Activated naive CD8-positive, alpha-beta T cell treated with anti-CD3 and anti-CD28 coated beads, Interleukin-2, amount 50 U/mL, for 24 hours (primary cell): ENCODE results near the gene CMTR2.
A peak's percentile ranks its signal among the peaks of the same experiment; 100 is the strongest.
"Not testable (repeated sequence)": the region's sequence is repeated elsewhere in the genome, so short reads cannot be mapped to it uniquely, and the experiment has no call there.

Experiments
- ATAC-seq: fragments of 150-1000 bp; cut with Tn5 transposase; one replicate; pipeline ENCODE4 v1.10.0; 2021
- DNase-seq: peaks from one replicate; pipeline ENCODE4 v3.0.0; 2021
- H3K27ac Mint-ChIP-seq: one replicate; pipeline ENCODE4 v1.8.0; 2021; ENCODE audit warnings: mild to moderate bottlenecking, mixed read lengths
- H3K27me3 Mint-ChIP-seq: one replicate; pipeline ENCODE4 v1.8.0; 2021; ENCODE audit warnings: mixed read lengths
- H3K36me3 Mint-ChIP-seq: one replicate; pipeline ENCODE4 v1.8.0; 2021; ENCODE audit warnings: low read depth, mixed read lengths
- H3K4me1 Mint-ChIP-seq: one replicate; pipeline ENCODE4 v1.8.0; 2021; ENCODE audit warnings: mixed read lengths
- H3K4me3 Mint-ChIP-seq: one replicate; pipeline ENCODE4 v1.8.0; 2021; ENCODE audit warnings: mild to moderate bottlenecking, moderate library complexity, mixed read lengths
- H3K9me3 Mint-ChIP-seq: one replicate; pipeline ENCODE4 v1.8.0; 2021; ENCODE audit warnings: mixed read lengths

The CMTR2 gene

DNA sequence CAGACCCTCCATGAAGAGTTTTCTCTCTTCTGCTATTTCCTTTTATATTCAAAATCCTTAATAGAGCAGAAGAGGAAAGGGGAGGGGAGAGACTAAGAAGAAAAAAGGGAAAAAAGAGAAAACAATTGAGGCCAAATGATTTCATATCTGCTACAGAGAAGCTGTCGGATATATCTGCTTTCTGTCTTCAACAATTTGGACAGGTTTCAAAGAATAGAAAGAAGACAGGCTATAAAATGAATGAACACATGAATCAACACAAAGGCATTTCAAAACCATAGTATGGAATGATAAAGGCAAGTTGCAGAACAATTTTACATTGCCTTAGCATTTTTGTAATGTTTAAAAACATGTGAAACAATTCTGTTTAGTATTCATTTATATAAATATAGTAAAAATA is 4.7 kb upstream of the CMTR2 start:
- H3K4me1 Mint-ChIP-seq: peaks cover 2% of the 10 kb centered on the region

DNA sequence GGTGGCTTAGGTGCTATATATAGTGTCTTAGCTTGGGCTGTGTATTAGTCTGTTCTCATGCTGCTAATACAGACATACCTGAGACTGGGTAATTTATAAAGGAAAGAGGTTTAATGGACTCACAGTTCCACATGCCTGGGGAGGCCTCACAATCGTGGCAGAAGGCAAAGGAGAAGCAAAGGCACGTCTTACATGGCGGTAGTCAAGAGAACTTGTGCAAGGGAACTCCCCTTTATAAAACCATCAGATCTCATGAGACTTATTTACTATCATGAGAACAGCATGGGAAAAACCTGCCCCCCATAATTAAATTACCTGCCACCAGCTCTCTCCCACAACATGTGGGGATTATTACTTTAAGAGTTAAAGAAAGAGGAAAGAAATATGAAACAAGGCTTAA is 2.9 kb upstream of the CMTR2 start:
- H3K27ac Mint-ChIP-seq, H3K4me3 Mint-ChIP-seq: not testable (repeated sequence)
- peaks cover 20% of the 10 kb centered on the region for H3K27me3 Mint-ChIP-seq

More for the DNA sequence above, 4.7 kb upstream of the CMTR2 start:
- H3K9me3 Mint-ChIP-seq: no peaks in the 10 kb centered on the region
- H3K4me3 Mint-ChIP-seq: no peak overlapping the region
- H3K27ac Mint-ChIP-seq: no peak overlapping the region
- no peak for DNase-seq
- peaks cover 23% of the 10 kb centered on the region for H3K27me3 Mint-ChIP-seq
- no peaks in the 10 kb centered on the region for H3K36me3 Mint-ChIP-seq
- no peak for ATAC-seq

DNA sequence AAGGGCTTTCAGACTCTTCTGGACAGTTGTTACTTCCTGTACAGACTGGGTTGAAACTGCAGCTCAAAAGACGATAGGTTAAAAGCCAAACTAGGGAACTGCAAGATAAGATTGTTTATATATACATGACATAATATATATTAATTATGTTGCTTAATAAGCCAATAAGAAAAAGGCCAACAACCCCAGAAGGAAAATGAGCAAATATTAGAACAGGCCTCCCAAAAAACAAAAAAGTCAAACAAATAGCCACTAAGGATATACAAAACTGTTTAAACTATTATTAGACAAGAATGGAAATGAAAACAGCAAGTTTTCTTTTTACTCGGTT is 495 bp upstream of the CMTR2 start:
- Mint-ChIP-seq H3K4me3 (peak overlapping the region; percentile 85), H3K27ac (peak overlapping the region; percentile 73), H3K4me1 (peaks cover 16% of the 10 kb centered on the region), H3K27me3 (peaks cover 17% of the 10 kb centered on the region), H3K9me3 (peaks cover 13% of the 10 kb centered on the region), H3K36me3 (peaks cover 39% of the 10 kb centered on the region)
- ATAC-seq (no peak), DNase-seq (no peak)

More for the DNA sequence above, 2.9 kb upstream of the CMTR2 start:
- not testable (repeated sequence) for ATAC-seq, H3K9me3 Mint-ChIP-seq, DNase-seq
- H3K36me3 Mint-ChIP-seq: peaks cover 15% of the 10 kb centered on the region
- H3K4me1 Mint-ChIP-seq: peaks cover 16% of the 10 kb centered on the region

- peaks cover 50% of the 10 kb centered on the region for H3K36me3 Mint-ChIP-seq
- H3K27ac Mint-ChIP-seq: peak overlapping the region; percentile 73
- peaks cover 16% of the 10 kb centered on the region for H3K4me1 Mint-ChIP-seq
- H3K4me3 Mint-ChIP-seq: peak overlapping the region; percentile 85
- DNase-seq (no peak), ATAC-seq (no peak)
- peaks cover 22% of the 10 kb centered on the region for H3K9me3 Mint-ChIP-seq
- H3K27me3 Mint-ChIP-seq: peaks cover 17% of the 10 kb centered on the region
Measured at GRCh38 chr16:71288570-71288889, 672 bp downstream of the CMTR2 start.

- Mint-ChIP-seq H3K27ac (peak overlapping the region; percentile 73), H3K9me3 (peaks cover 25% of the 10 kb centered on the region), H3K27me3 (peaks cover 14% of the 10 kb centered on the region), H3K4me3 (peak overlapping the region; percentile 85), H3K4me1 (peaks cover 16% of the 10 kb centered on the region), H3K36me3 (peaks cover 56% of the 10 kb centered on the region)
- ATAC-seq: no peak
- no peak for DNase-seq
Measured at GRCh38 chr16:71287911-71288310, 1.3 kb downstream of the CMTR2 start.

GRCh38 chr16:71287454-71287853 is 1.7 kb downstream of the CMTR2 start:
- Mint-ChIP-seq H3K4me3 (peak overlapping the region; percentile 8), H3K27ac (no peak overlapping the region), H3K4me1 (peaks cover 18% of the 10 kb centered on the region), H3K27me3 (peaks cover 10% of the 10 kb centered on the region), H3K9me3 (peaks cover 28% of the 10 kb centered on the region), H3K36me3 (peaks cover 61% of the 10 kb centered on the region)
- DNase-seq (no peak), ATAC-seq (no peak)

DNA sequence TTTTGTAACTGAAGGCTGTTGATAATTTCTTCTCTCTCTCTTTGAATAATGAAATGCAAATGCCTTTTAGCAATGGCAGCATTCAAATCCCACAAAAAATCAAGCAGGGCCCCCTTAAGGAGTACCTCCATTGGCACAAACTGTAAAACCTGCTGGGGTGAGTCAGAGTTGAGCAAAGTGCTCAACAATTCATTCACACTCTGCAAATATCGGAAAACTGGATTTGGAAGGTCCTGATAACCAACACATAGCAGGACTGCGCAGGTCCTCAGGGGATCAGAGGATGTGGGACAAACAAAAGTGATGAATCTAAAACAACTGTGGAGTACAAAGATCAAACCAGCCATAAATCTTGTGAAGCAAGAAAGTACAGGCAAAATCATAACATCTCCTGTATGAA is 5.6 kb downstream of the CMTR2 start:
- ATAC-seq (no peak), DNase-seq (no peak)
- H3K4me1 Mint-ChIP-seq: peaks cover 15% of the 10 kb centered on the region
- H3K27me3 Mint-ChIP-seq: no peaks in the 10 kb centered on the region
- no peak overlapping the region for H3K27ac Mint-ChIP-seq
- H3K36me3 Mint-ChIP-seq: peaks cover 66% of the 10 kb centered on the region
- H3K9me3 Mint-ChIP-seq: peaks cover 32% of the 10 kb centered on the region
- H3K4me3 Mint-ChIP-seq: no peak overlapping the region

- H3K36me3 Mint-ChIP-seq: peaks cover 60% of the 10 kb centered on the region
- no peak overlapping the region for H3K4me3 Mint-ChIP-seq
- H3K27ac Mint-ChIP-seq: no peak overlapping the region
- no peak for ATAC-seq
- no peaks in the 10 kb centered on the region for H3K27me3 Mint-ChIP-seq
- no peak for DNase-seq
- peaks cover 8% of the 10 kb centered on the region for H3K4me1 Mint-ChIP-seq
- peaks cover 32% of the 10 kb centered on the region for H3K9me3 Mint-ChIP-seq
Measured at GRCh38 chr16:71282943-71283342, 6.3 kb downstream of the CMTR2 start.

- DNase-seq (no peak), ATAC-seq (no peak)
- H3K27me3 Mint-ChIP-seq: no peaks in the 10 kb centered on the region
- no peak overlapping the region for H3K4me3 Mint-ChIP-seq
- H3K36me3 Mint-ChIP-seq: no peaks in the 10 kb centered on the region
- no peak overlapping the region for H3K27ac Mint-ChIP-seq
- H3K9me3 Mint-ChIP-seq: peaks cover 20% of the 10 kb centered on the region
- H3K4me1 Mint-ChIP-seq: no peaks in the 10 kb centered on the region
Measured at GRCh38 chr16:71276589-71277334, 12.4 kb downstream of the CMTR2 start.

DNA sequence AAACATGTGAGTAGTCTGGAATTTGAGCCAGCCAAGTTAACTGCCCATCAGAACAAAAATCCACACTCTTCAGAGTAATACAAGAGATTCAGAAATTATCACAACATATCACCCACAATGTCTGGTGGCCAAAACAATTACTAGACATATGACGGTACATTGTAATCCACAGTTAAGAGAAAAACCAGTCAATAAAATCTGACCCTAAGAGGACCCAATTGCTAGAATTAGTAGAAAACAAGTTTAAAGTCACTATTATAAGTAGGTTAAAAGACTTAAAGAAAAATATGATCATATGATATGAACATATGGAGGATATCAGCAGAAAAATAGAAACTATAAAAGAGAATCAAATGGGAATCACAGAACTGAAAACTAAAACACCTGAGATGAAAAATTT is 15.8 kb downstream of the CMTR2 start:
- H3K4me1 Mint-ChIP-seq: no peaks in the 10 kb centered on the region
- H3K27ac Mint-ChIP-seq: no peak overlapping the region
- no peak for ATAC-seq
- H3K36me3 Mint-ChIP-seq: no peaks in the 10 kb centered on the region
- H3K27me3 Mint-ChIP-seq: peaks cover 6% of the 10 kb centered on the region
- no peak for DNase-seq
- H3K9me3 Mint-ChIP-seq: peaks cover 20% of the 10 kb centered on the region
- no peak overlapping the region for H3K4me3 Mint-ChIP-seq

DNA sequence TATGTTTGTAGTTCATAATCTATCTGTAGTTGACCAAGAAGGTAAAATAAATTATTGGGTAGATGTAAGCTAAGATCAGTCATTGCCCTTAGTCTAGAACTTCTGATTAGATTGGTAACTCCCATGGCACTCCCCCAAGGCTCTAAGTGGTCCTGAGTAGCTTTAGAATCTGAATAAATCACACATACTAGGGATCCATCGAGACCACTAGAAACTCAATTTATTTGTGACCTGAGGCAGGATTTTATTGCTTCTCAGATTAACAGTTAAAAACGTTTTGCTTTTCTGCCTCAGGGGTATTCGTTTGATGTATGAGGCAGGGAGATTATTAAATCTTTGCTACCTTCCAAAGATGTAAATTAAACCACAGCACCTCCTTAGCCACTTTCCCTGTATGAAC is 24.9 kb downstream of the CMTR2 start:
- H3K27me3 Mint-ChIP-seq: peaks cover 31% of the 10 kb centered on the region
- DNase-seq: no peak
- ATAC-seq: no peak
- H3K27ac Mint-ChIP-seq: no peak overlapping the region
- H3K9me3 Mint-ChIP-seq: no peaks in the 10 kb centered on the region
- H3K36me3 Mint-ChIP-seq: no peaks in the 10 kb centered on the region
- no peak overlapping the region for H3K4me3 Mint-ChIP-seq
- no peaks in the 10 kb centered on the region for H3K4me1 Mint-ChIP-seq

DNA sequence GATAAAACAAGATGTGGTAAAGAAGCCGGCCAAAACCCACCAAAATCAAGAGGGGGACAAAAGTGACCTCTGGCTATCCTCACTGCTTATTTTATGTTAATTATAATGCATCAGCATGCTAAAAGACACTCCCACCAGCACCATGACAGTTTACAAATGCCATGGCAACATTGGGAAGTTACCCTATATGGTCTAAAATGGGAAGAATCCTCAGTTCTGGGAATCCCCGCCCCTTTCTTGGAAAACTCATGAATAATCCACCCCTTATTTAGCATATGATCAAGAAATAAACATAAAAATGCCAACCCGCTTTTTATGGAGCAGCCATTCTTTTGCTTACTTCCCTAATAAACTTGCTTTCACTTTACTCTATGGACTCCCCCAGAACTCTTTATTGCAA is 25.6 kb downstream of the CMTR2 start:
- H3K27me3 Mint-ChIP-seq: peaks cover 36% of the 10 kb centered on the region
- no peak overlapping the region for H3K27ac Mint-ChIP-seq
- no peak overlapping the region for H3K4me3 Mint-ChIP-seq
- H3K4me1 Mint-ChIP-seq: no peaks in the 10 kb centered on the region
- H3K9me3 Mint-ChIP-seq: no peaks in the 10 kb centered on the region
- H3K36me3 Mint-ChIP-seq: no peaks in the 10 kb centered on the region
- ATAC-seq (no peak), DNase-seq (no peak)

GRCh38 chr16:71262391-71262790 is 26.8 kb downstream of the CMTR2 start:
- Mint-ChIP-seq H3K27ac (no peak overlapping the region), H3K4me3 (no peak overlapping the region), H3K36me3 (no peaks in the 10 kb centered on the region), H3K4me1 (no peaks in the 10 kb centered on the region), H3K9me3 (no peaks in the 10 kb centered on the region), H3K27me3 (peaks cover 32% of the 10 kb centered on the region)
- DNase-seq (no peak), ATAC-seq (no peak)

DNA sequence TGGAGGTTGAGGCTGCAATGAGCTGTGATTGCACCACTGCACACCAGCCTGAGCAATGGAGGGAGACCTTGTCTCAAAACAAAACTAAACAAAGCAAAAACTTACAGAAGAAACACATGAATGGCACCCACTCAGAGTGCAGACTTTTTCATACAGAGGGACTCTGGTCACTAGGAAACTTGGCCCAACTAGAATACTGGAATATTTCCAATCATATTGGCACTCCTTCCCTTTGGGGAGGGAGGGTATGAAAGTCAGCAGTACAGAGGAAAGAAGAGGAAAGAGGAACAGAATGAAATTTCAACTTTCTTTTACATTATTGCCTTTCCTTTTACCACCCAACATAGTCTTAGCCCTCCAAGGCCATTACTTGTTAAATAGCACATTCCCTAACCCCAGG is 28.2 kb downstream of the CMTR2 start:
- DNase-seq (no peak), ATAC-seq (no peak)
- H3K27me3 Mint-ChIP-seq: peaks cover 31% of the 10 kb centered on the region
- no peaks in the 10 kb centered on the region for H3K36me3 Mint-ChIP-seq
- H3K9me3 Mint-ChIP-seq: no peaks in the 10 kb centered on the region
- H3K4me3 Mint-ChIP-seq: no peak overlapping the region
- no peak overlapping the region for H3K27ac Mint-ChIP-seq
- H3K4me1 Mint-ChIP-seq: no peaks in the 10 kb centered on the region

DNA sequence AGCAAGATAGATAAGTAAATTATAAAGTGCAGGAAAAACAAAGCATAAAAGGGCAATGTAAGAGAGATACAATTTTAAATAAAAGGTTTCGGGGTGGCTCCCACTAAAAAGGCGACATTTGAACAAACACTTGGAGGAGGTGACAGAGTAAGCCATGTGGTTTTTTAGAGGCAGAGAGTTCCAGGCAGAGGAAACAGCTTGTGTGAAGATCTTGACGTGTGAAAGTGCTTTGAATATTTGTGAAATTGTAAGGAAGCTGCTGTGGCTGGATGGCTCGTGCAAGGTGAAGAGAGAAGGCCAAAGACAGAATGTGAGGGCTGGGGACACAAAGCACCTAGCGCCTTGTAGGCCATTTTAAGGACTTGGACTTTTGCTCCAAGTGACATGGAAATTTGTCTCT is 30.1 kb downstream of the CMTR2 start:
- ATAC-seq: no peak
- Mint-ChIP-seq H3K27ac (no peak overlapping the region), H3K36me3 (no peaks in the 10 kb centered on the region), H3K9me3 (no peaks in the 10 kb centered on the region), H3K4me1 (peaks cover 5% of the 10 kb centered on the region), H3K27me3 (peaks cover 31% of the 10 kb centered on the region), H3K4me3 (no peak overlapping the region)
- no peak for DNase-seq

- peaks cover 5% of the 10 kb centered on the region for H3K4me1 Mint-ChIP-seq
- H3K4me3 Mint-ChIP-seq: no peak overlapping the region
- DNase-seq (no peak), ATAC-seq (no peak)
- no peaks in the 10 kb centered on the region for H3K9me3 Mint-ChIP-seq
- no peak overlapping the region for H3K27ac Mint-ChIP-seq
- H3K36me3 Mint-ChIP-seq: no peaks in the 10 kb centered on the region
- H3K27me3 Mint-ChIP-seq: peaks cover 27% of the 10 kb centered on the region
Measured at GRCh38 chr16:71258372-71258771, 30.8 kb downstream of the CMTR2 start.
